ENCODE data around the gene TBXT.

The TBXT gene

GRCh38 chr6:166167801-166168615 lies at the start of gene TBXT:
Gene TBXT (minus strand): TSS chr6:166167851. CDS start chr6:166167591, 260 bp downstream.
- no peak within 1 kb of the TSS for H3K4me3 ChIP-seq (ENCODE audit: low read depth, low read length)
- DNase-seq (ENCODE audit: low read depth, low spot score) = no peak
- TF ChIP-seq CTCF (IDR thresholded peaks at IDR 0.05; ENCODE audit: insufficient read depth, low read length, missing control alignments) = no peak
- ChIA-PET CTCF (no interaction called here), POLR2A (no interaction called here)

- no peak for TF ChIP-seq CTCF (IDR thresholded peaks at IDR 0.05; ENCODE audit: insufficient read depth, low read length, missing control alignments)
- DNase-seq (ENCODE audit: low read depth, low spot score) = no peak
- H3K4me3 ChIP-seq (ENCODE audit: low read depth, low read length) = no peak overlapping the region
- ChIA-PET CTCF (no interaction called here), POLR2A (no interaction called here)
Measured at GRCh38 chr6:166207284-166207561, 39.6 kb upstream of the TBXT start.

GRCh38 chr6:166206510-166207283 lies 39.0 kb upstream of the TBXT start:
- CTCF ChIA-PET = no interaction called here
- POLR2A ChIA-PET = no interaction called here
- no peak for DNase-seq (ENCODE audit: low read depth, low spot score)
- no peak overlapping the region for H3K4me3 ChIP-seq (ENCODE audit: low read depth, low read length)
- TF ChIP-seq CTCF (IDR thresholded peaks at IDR 0.05; ENCODE audit: insufficient read depth, low read length, missing control alignments) = no peak

- H3K4me3 ChIP-seq (ENCODE audit: low read depth, low read length) = no peak overlapping the region
- ChIA-PET POLR2A (no interaction called here), CTCF (no interaction called here)
- no peak for DNase-seq (ENCODE audit: low read depth, low spot score)
- no peak for TF ChIP-seq CTCF (IDR thresholded peaks at IDR 0.05; ENCODE audit: insufficient read depth, low read length, missing control alignments)
Measured at GRCh38 chr6:166206066-166206465, 38.4 kb upstream of the TBXT start.

- POLR2A ChIA-PET = no interaction called here
- no peak for TF ChIP-seq CTCF (IDR thresholded peaks at IDR 0.05; ENCODE audit: insufficient read depth, low read length, missing control alignments)
- CTCF ChIA-PET = no interaction called here
- no peak overlapping the region for H3K4me3 ChIP-seq (ENCODE audit: low read depth, low read length)
- DNase-seq (ENCODE audit: low read depth, low spot score) = no peak
Measured at GRCh38 chr6:166204852-166205650, 37.4 kb upstream of the TBXT start.

- DNase-seq (ENCODE audit: low read depth, low spot score) = no peak
- H3K4me3 ChIP-seq (ENCODE audit: low read depth, low read length) = no peak overlapping the region
- POLR2A ChIA-PET = no interaction called here
- CTCF ChIA-PET = no interaction called here
- no peak for TF ChIP-seq CTCF (IDR thresholded peaks at IDR 0.05; ENCODE audit: insufficient read depth, low read length, missing control alignments)
Measured at GRCh38 chr6:166203641-166204222, 36.1 kb upstream of the TBXT start.

Data from AG04449 (cell line).